ENCODE results near the gene CRIM1.
"Not testable (repeated sequence)": the region's sequence is repeated elsewhere in the genome, so short reads cannot be mapped to it uniquely, and the experiment has no call there.

CRIM1 gene

GRCh38 chr2:36355151-36355889 lies at the start of gene CRIM1:
TSS of gene CRIM1 (plus strand) at chr2:36355778. CDS start at chr2:36356293, 515 bp downstream.
- peak; percentile 92 for DNase-seq (ENCODE audit: low spot score)

GRCh38 chr2:36307441-36307840 lies 48.1 kb upstream of the CRIM1 start:
- no peak for DNase-seq (ENCODE audit: low spot score)

- DNase-seq (ENCODE audit: low spot score), result not testable (repeated sequence)
These were observed 45.1 kb upstream of the CRIM1 start for GRCh38 chr2:36310444-36310843.

- no peak for DNase-seq (ENCODE audit: low spot score)
These were observed 37.0 kb upstream of the CRIM1 start for GRCh38 chr2:36318547-36318946.

GRCh38 chr2:36322108-36322507 lies 33.5 kb upstream of the CRIM1 start:
- no peak for DNase-seq (ENCODE audit: low spot score)

GRCh38 chr2:36326286-36326685 lies 29.3 kb upstream of the CRIM1 start:
- DNase-seq (ENCODE audit: low spot score), result no peak

GRCh38 chr2:36329251-36329650 lies 26.3 kb upstream of the CRIM1 start:
- DNase-seq (ENCODE audit: low spot score), result no peak

- DNase-seq (ENCODE audit: low spot score), result no peak
These were observed 25.7 kb upstream of the CRIM1 start for GRCh38 chr2:36329746-36330472.

- no peak for DNase-seq (ENCODE audit: low spot score)
These were observed 24.8 kb upstream of the CRIM1 start for GRCh38 chr2:36330473-36331395.

GRCh38 chr2:36333350-36334012 lies 22.1 kb upstream of the CRIM1 start:
- no peak for DNase-seq (ENCODE audit: low spot score)

GRCh38 chr2:36335597-36335996 lies 20.0 kb upstream of the CRIM1 start:
- no peak for DNase-seq (ENCODE audit: low spot score)

- no peak for DNase-seq (ENCODE audit: low spot score)
These were observed 19.3 kb upstream of the CRIM1 start for GRCh38 chr2:36336321-36336720.

GRCh38 chr2:36337354-36337753 lies 18.2 kb upstream of the CRIM1 start:
- no peak for DNase-seq (ENCODE audit: low spot score)

GRCh38 chr2:36338124-36338826 lies 17.3 kb upstream of the CRIM1 start:
- no peak for DNase-seq (ENCODE audit: low spot score)

GRCh38 chr2:36338827-36339145 lies 16.8 kb upstream of the CRIM1 start:
- no peak for DNase-seq (ENCODE audit: low spot score)

- DNase-seq (ENCODE audit: low spot score), result no peak
These were observed 15.9 kb upstream of the CRIM1 start for GRCh38 chr2:36339607-36340218.

- DNase-seq (ENCODE audit: low spot score), result no peak
These were observed 12.0 kb upstream of the CRIM1 start for GRCh38 chr2:36343606-36344005.

- no peak for DNase-seq (ENCODE audit: low spot score)
These were observed 6.9 kb upstream of the CRIM1 start for GRCh38 chr2:36348721-36349120.

- no peak for DNase-seq (ENCODE audit: low spot score)
These were observed 4.3 kb upstream of the CRIM1 start for GRCh38 chr2:36351291-36351690.

- no peak for DNase-seq (ENCODE audit: low spot score)
These were observed 3.7 kb upstream of the CRIM1 start for GRCh38 chr2:36351736-36352349.

GRCh38 chr2:36352701-36353100 lies 2.9 kb upstream of the CRIM1 start:
- no peak for DNase-seq (ENCODE audit: low spot score)

Measured in ecto neural progenitor cell (in vitro differentiated cells).